ENCODE data around the gene SLC2A4.

DNA sequence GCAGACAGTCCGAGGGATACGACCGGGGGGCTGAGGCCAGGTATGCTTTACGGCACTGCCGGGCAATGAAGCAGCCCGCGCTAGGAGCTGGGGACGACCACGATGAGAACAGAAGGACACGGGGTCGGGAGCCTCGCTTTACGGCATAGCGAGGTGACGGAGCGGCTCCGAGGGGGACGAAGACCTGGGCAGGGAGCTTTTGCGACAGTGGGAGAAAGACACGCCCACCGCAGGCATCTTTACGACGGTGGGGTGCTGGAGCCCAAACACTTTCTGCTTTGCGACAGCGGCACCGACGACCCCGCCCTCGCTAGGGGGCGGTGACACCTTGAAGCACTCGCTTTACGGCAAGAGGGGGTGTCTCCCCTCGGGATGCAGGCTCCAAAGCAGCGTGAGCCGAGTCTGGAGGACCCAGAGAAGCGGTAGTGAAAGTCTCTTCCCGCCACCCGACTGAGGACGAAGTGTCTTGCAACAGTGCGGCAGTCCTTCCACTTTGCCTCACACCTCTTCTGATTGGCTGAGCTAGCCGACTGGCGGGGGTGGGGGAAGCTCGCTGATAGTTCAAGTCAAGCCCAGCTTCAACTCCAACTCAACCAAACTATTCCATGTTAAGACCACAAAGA is 48.0 kb downstream of the SLC2A4 start:
- TF ChIP-seq, protein P1, sequence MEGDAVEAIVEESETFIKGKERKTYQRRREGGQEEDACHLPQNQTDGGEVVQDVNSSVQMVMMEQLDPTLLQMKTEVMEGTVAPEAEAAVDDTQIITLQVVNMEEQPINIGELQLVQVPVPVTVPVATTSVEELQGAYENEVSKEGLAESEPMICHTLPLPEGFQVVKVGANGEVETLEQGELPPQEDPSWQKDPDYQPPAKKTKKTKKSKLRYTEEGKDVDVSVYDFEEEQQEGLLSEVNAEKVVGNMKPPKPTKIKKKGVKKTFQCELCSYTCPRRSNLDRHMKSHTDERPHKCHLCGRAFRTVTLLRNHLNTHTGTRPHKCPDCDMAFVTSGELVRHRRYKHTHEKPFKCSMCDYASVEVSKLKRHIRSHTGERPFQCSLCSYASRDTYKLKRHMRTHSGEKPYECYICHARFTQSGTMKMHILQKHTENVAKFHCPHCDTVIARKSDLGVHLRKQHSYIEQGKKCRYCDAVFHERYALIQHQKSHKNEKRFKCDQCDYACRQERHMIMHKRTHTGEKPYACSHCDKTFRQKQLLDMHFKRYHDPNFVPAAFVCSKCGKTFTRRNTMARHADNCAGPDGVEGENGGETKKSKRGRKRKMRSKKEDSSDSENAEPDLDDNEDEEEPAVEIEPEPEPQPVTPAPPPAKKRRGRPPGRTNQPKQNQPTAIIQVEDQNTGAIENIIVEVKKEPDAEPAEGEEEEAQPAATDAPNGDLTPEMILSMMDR (IDR thresholded peaks at IDR 0.05): peak in 2 of 4 experiments; percentile 7 to 14
- peak; percentile 62 to 91 for TF ChIP-seq POLR2A (IDR thresholded peaks at IDR 0.05)
